HepG2 (cell line): ENCODE measurements around the gene BRCA2. TPM values are rescaled to one million over a fixed set of nuclear protein-coding genes. Genes with fewer than 3 reads are reported as not detected.

Experiments
- CTCF ChIP-seq: sonication (generic); formaldehyde crosslinking; IDR thresholded peaks from 2 replicates; pipeline ENCODE4 v1.5.0; 2020; ENCODE audit warnings: mild to moderate bottlenecking, missing genetic modification reagents, moderate library complexity
- GLI4 ChIP-seq: sonication (generic); formaldehyde crosslinking; IDR thresholded peaks from 2 replicates; pipeline ENCODE4 v1.5.1; 2020; ENCODE audit warnings: missing genetic modification reagents, mild to moderate bottlenecking, moderate library complexity, borderline replicate concordance
- IKZF4 ChIP-seq: sonication (generic); formaldehyde crosslinking; IDR thresholded peaks from 2 replicates; pipeline ENCODE4 v1.5.1; 2020; ENCODE audit warnings: borderline replicate concordance, mild to moderate bottlenecking, low read depth, missing genetic modification reagents; ENCODE audit errors: not compliant biosample characterization
- SNAI1 ChIP-seq: sonication (generic); formaldehyde crosslinking; IDR thresholded peaks from 2 replicates; pipeline ENCODE4 v1.5.0; 2020; ENCODE audit warnings: mild to moderate bottlenecking, missing genetic modification reagents, borderline replicate concordance
- ZFP82 ChIP-seq: sonication (generic); formaldehyde crosslinking; IDR thresholded peaks from 2 replicates; pipeline ENCODE4 v1.5.1; 2020; ENCODE audit warnings: mild to moderate bottlenecking, missing genetic modification reagents, borderline replicate concordance
- ZNF263 ChIP-seq: sonication (generic); formaldehyde crosslinking; IDR thresholded peaks from 2 replicates; pipeline ENCODE4 v1.4.0; 2020; ENCODE audit warnings: missing genetic modification reagents
- ZNF713 ChIP-seq: sonication (generic); formaldehyde crosslinking; IDR thresholded peaks from 2 replicates; pipeline ENCODE4 v1.4.0; 2020; ENCODE audit warnings: mild to moderate bottlenecking, missing genetic modification reagents
- ZNF816 ChIP-seq: sonication (generic); formaldehyde crosslinking; IDR thresholded peaks from 2 replicates; pipeline ENCODE4 v1.8.0; 2022; ENCODE audit warnings: missing genetic modification reagents, mild to moderate bottlenecking, borderline replicate concordance
- polyA plus RNA-seq, 8 experiments: library from polyadenylated mRNA; depleted of rRNA in 3 of 8; stranded (reverse) in 7 of 8; unstranded in 1 of 8; fragments of >200 nt; fragmentation: Illumina TruSeq in 4 of 8; extraction: Trizol in 4 of 8; gene quantifications; 2 replicates each; pipeline versions ENCODE4 v1.2.1 to v1.2.3, GENCODE V29; 2011 to 2016; ENCODE audit warnings: low read depth in 4 of 8, missing spikeins in 1 of 8, mixed read lengths in 1 of 8; ENCODE audit not compliant: insufficient read depth in 1 of 8
- total RNA-seq, 5 experiments: library from RNA; depleted of rRNA; stranded (reverse); fragments of >200 nt; fragmentation: Illumina TruSeq; extraction: Trizol; gene quantifications; 2 replicates each; pipeline ENCODE4 v1.2.3, GENCODE V29; 2016; ENCODE audit warnings: low read depth in 1 of 5
- TF ChIP-seq, protein P1 (sequence below), 2 experiments: sonication (generic) in 1 of 2; formaldehyde crosslinking in 1 of 2; IDR thresholded peaks; 2 replicates each; pipeline versions ENCODE4 v1.4.0 to v1.6.1; 2016 to 2020; ENCODE audit warnings: borderline replicate concordance in 1 of 2, low read depth in 1 of 2, mild to moderate bottlenecking in 1 of 2, missing genetic modification reagents in 1 of 2

Gene BRCA2
- total and polyA plus RNA-seq, 2 of the 13 experiments (the other 11 are each of a cell fraction or from before 2014, with no cell fraction given) = 3.1 to 24.6 TPM

- TF ChIP-seq, protein P1, sequence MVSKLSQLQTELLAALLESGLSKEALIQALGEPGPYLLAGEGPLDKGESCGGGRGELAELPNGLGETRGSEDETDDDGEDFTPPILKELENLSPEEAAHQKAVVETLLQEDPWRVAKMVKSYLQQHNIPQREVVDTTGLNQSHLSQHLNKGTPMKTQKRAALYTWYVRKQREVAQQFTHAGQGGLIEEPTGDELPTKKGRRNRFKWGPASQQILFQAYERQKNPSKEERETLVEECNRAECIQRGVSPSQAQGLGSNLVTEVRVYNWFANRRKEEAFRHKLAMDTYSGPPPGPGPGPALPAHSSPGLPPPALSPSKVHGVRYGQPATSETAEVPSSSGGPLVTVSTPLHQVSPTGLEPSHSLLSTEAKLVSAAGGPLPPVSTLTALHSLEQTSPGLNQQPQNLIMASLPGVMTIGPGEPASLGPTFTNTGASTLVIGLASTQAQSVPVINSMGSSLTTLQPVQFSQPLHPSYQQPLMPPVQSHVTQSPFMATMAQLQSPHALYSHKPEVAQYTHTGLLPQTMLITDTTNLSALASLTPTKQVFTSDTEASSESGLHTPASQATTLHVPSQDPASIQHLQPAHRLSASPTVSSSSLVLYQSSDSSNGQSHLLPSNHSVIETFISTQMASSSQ (IDR thresholded peaks at IDR 0.05; ENCODE audit: low read depth) = peak; percentile 9; the same call in 1 of the 2 replicates
- TF ChIP-seq, protein P1 (CRISPR knock-in tag; IDR thresholded peaks at IDR 0.05; ENCODE audit: borderline replicate concordance) = no peak
- TF ChIP-seq ZNF263 (CRISPR knock-in tag) (0 out of 2 replicates have a peak, but pooled peaks have one; percentile 17), CTCF (CRISPR knock-in tag) (no peak), GLI4 (CRISPR knock-in tag) (no peak), IKZF4 (no peak), ZFP82 (CRISPR knock-in tag) (0 out of 2 replicates have a peak, but pooled peaks have one; percentile 22), ZNF816 (CRISPR knock-in tag) (0 out of 2 replicates have a peak, but pooled peaks have one; percentile 16), SNAI1 (CRISPR knock-in tag) (0 out of 2 replicates have a peak, but pooled peaks have one; percentile 5), ZNF713 (CRISPR knock-in tag) (0 out of 2 replicates have a peak, but pooled peaks have one; percentile 54)
Observed at GRCh38 chr13:32428581-32429432, 113.5 kb downstream of the BRCA2 start (continued).
